GM19452 (cell line): ENCODE measurements around the gene COG3.
"Not testable (repeated sequence)": the region's sequence is repeated elsewhere in the genome, so short reads cannot be mapped to it uniquely, and the experiment has no call there.

ENCODE experiments used
- ATAC-seq: cut with Tn5 transposase; IDR thresholded peaks from one replicate; pipeline ENCODE4 v1.9.1; 2021; ENCODE audit not compliant: unreplicated experiment

COG3 gene

GRCh38 chr13:45464687-45465453, at the start of gene COG3:
TSS of gene COG3 (plus strand) at chr13:45464939. CDS start at chr13:45465037, 98 bp downstream.
- ATAC-seq = peak; percentile 93

- ATAC-seq = no peak
Observed at GRCh38 chr13:45415112-45415511, 49.6 kb upstream of the COG3 start.

DNA sequence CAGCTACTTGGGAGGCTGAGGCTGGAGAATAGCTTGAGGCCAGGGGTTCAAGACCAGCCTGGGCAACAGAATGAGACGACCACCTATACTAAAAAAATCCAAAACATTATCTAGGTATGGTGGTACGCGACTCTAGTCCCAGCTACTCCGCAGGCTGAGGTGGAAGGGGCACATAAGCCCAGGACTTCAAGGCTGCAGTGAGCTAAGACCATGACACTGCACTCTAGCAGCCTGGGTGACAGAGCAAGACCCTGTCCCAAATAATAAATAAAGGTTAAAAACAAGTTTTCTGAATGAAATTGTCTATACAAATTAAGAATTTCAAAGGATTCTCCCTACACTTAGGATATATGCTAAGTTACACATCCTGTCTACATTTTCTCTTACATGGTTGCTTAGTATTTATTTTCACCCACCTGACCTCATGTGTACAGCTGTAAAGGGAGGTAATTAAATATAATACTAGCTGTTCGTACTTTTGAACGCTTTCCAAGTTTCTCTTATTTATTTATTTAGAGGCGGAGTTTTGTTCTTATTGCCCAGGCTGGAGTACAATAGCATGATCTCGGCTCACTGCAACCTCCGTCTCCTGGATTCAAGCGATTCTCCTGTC, 48.1 kb upstream of the COG3 start:
- no peak for ATAC-seq

DNA sequence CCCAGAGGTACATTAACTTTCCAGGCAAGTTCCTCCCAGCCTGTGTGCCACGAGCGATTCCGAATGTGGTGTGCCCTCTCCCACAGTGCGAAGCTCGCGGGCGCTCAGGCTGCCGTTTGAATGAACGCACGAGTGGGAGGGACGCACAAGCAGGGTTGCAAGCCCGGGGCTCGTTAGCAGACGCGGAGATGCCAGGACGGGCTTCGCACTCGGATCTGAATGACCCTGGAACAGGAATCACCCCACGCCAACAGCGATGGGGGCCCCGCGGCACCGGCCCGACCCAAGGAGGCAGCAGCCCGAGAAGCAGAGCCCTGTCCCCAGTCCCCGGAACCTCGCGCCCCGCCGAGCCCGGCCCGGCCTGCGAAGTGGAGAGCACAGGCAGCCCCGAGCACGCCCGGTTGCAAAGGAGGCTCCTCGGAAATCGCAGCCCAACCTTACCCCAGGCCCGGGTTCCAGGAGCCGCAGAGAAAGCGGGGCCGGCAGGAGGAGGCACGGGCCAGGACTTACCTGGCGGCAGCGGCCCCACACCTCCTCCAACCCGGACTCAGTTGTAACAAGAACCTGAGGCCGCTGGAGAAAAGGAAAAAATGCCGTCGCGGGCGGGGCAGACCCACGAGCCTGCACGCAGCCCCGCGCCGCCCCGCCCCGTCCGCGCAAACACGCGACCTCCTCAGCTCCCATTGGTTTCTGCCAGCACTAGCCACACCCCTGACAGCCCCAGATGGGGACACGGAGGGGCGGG, 46.8 kb upstream of the COG3 start, which contains the start of gene SLC25A30:
SLC25A30 (minus strand) TSS at position 584 of the 745 bp plus-strand sequence. CDS start 6,948 bp downstream, outside the sequence.
- ATAC-seq = peak; percentile 86

DNA sequence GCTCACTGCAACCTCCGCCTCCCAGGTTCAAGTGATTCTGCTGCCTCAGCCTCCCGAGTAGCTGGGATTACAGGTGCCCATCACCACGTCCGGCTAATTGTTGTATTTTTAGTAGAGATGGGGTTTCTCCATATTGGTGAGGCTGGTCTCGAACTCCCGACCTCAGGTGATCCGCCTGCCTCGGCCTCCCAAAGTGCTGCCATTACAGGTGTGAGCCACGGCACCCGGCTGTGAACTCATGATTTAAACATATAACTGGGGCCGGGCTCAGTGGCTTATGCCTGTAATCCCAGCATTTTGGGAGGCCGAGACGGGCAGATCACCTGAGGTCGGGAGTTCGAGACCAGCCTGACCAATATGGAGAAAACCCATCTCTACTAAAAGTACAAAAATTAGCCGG, 45.4 kb upstream of the COG3 start:
- ATAC-seq = not testable (repeated sequence)

DNA sequence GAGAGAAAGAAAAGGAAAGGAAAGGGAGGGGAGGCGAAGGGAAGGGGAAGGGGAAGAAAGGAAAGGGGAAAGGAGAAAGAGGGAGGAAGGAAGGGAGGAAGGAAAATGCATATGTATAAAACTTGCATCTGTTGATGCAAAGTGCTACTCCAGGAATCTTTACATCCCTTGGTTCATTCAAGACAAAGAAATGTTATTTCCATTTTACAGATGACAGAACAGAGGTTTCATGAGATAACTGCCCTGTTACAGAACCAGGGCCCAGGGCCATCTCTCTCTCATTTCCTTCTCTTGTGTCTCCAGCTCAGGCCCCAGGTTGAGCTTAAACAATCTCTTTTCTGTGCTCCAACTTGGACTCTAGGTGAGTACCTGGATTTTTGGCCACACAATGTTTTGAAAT, 44.8 kb upstream of the COG3 start:
- no peak for ATAC-seq

- ATAC-seq = no peak
Observed at GRCh38 chr13:45422731-45423292, 41.9 kb upstream of the COG3 start.

DNA sequence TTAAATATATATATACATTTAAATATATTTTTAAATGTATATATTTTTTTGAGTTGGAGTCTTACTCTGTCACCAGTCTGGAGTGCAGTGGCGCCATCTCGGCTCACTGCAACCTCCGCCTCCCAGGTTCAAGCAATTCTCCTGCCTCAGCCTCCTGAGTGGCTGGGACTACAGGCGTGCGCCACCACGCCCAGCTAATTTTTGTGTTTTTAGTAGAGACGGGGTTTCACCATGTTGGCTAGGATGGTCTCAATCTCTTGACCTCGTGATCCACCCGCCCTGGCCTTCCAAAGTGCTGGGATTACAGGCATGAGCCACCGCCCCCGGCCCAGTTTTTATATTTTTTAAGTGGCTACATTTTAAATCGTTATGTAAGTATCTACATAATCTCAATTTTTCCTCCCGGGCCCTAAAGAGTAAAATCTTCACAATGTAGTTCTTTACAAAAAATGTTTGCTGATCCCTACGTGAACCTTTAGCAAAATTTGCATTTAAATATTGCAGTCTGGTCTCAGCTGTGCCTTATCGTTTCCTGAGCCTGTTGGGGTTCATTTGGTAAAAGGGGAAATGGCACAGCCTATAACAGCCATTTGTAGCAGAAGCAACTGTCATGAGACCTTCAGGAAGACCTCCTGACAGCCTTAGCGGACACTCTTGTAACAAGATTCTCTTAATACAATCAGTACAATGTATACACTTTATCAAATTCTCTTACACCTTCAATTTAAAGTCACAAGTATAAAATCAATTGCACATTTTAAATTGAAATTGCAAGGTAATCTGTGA, 38.5 kb upstream of the COG3 start:
- ATAC-seq = not testable (repeated sequence)

DNA sequence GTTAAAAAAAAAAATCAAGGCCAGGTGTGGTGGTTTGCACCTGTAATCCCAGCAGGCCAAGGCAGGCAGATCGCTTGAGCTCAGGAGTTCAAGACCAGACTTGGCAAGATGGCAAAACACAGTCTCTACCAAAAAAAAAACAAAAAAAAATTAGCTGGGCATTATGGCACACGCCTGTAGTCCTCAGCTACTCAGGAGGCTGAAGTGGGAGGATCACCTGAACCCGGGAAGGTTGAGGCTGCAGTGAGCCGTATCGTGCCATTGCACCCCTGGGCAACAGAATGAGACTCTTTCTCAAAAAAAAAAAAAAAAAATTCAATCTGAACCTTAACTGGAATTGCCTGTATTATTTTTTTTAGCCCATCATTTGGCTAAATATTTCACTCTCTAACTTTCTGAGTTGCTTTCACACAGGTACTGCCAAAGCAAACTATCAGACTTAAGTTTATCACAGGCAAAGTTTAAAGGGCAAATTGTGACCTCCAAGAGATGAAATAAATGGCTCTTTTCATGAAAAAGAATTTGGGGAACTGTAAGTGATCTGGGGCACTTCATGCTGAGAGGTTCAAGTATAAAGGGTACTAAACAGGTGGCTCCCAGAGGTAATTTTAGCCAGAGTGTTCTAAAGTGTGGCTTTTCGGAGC, 31.9 kb upstream of the COG3 start:
- no peak for ATAC-seq

- ATAC-seq = no peak
Observed at GRCh38 chr13:45433381-45433790, 31.4 kb upstream of the COG3 start.

- no peak for ATAC-seq
Observed at GRCh38 chr13:45434556-45435371, 30.0 kb upstream of the COG3 start.

DNA sequence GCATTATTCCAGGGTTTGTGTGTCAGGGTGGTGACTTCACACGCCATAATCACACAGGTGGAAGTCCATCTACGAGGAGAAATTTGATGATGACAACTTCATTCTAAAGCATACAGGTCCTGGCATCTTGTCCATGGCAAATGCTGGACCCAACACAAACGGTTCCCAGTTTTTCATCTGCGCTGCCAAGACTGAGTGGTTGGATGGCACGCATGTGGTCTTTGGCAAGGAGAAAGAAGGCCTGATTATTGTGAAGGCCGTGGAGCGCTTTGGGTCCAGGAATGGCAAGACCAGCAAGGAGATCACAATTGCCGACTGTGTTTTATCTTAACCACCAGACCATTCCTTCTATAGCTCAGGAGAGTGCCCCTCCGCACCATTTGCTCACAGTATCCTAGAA, 28.4 kb upstream of the COG3 start:
- no peak for ATAC-seq

GRCh38 chr13:45436953-45437352, 27.8 kb upstream of the COG3 start:
- no peak for ATAC-seq

- no peak for ATAC-seq
Observed at GRCh38 chr13:45437947-45438346, 26.8 kb upstream of the COG3 start.

DNA sequence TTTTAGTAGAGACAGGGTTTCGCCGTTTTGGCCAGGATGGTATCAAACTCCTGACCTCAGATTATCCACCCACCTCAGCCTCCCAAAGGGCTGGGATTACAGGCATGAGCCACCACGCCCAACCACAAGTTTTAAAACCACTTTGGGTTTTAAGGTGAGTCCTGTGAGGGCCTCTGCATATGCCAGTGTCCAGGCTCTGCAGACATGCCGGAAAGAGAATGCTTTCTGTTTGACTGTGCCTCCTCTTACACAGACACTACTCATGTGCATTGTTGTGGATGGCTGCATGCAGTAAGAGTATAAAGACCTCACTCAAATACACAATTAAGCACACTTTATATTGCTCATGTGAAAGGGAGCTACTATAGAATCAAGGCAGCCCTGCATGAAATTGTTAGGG, 25.7 kb upstream of the COG3 start:
- no peak for ATAC-seq

DNA sequence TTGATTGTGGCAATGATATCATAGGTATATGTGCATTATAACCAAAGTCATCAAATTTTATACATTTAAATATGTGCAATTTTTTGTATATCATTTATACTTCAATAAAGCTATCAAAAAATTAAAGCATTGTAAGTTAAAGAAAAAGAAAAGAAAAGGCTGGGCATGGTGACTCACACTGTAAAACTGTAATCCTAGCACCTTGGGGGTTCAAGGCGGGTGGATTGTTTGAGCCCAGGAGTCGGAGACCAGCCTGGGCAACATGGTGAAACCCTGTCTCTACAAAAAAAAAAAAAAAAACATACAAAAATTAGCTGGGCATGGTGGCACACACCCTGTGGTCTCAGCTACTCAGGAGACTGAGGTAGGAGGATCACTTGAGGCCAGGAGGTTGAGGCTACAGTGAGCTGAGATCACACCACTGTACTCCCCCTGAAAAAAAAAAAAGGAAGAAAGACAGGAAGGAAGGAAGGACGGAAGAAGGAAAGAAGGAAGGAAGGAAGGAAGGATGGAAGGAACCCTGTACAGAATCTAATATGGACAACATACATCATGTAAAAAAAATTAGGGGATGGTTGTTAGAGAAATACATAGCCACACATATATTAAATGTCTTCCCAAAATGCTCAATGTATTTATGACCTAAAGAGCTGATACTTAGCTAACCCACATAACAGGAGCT, 24.8 kb upstream of the COG3 start:
- no peak for ATAC-seq

GRCh38 chr13:45441633-45442032, 23.1 kb upstream of the COG3 start:
- ATAC-seq = peak; percentile 53

- ATAC-seq = no peak
Observed at GRCh38 chr13:45445053-45445452, 19.7 kb upstream of the COG3 start.

GRCh38 chr13:45446181-45446580, 18.6 kb upstream of the COG3 start:
- ATAC-seq = no peak
